Measurements from ENCODE around the gene ITGB7.

Gene ITGB7

GRCh38 chr12:53160673-53161072, 46.4 kb downstream of the ITGB7 start:
- H3K4me3 Mint-ChIP-seq = no peak overlapping the region
- peaks cover 1% of the 10 kb centered on the region for H3K27me3 Mint-ChIP-seq
- peaks cover 16% of the 10 kb centered on the region for H3K36me3 Mint-ChIP-seq (ENCODE audit: low read depth)
- no peak overlapping the region for H3K27ac Mint-ChIP-seq
- intact Hi-C loops (cut with micrococcal nuclease) = no loop called here
- no peaks in the 10 kb centered on the region for H3K9me3 Mint-ChIP-seq
- peaks cover 9% of the 10 kb centered on the region for H3K4me1 Mint-ChIP-seq (ENCODE audit: low read depth)

GRCh38 chr12:53160000-53160399, 47.1 kb downstream of the ITGB7 start:
- intact Hi-C loops (cut with micrococcal nuclease) = loop anchor here (1.0 kb wide), 1 partner anchor 37 kb away; no protein-coding TSS in a partner anchor
- peaks cover 9% of the 10 kb centered on the region for H3K4me1 Mint-ChIP-seq (ENCODE audit: low read depth)
- peaks cover 1% of the 10 kb centered on the region for H3K27me3 Mint-ChIP-seq
- H3K36me3 Mint-ChIP-seq (ENCODE audit: low read depth) = peaks cover 16% of the 10 kb centered on the region
- no peaks in the 10 kb centered on the region for H3K9me3 Mint-ChIP-seq
- H3K27ac Mint-ChIP-seq = no peak overlapping the region
- H3K4me3 Mint-ChIP-seq = no peak overlapping the region

- intact Hi-C loops (cut with micrococcal nuclease) = loop anchor here (1.0 kb wide), 1 partner anchor 38 kb away; no protein-coding TSS in a partner anchor
- Mint-ChIP-seq H3K36me3 (ENCODE audit: low read depth) (peaks cover 16% of the 10 kb centered on the region), H3K4me1 (ENCODE audit: low read depth) (peaks cover 9% of the 10 kb centered on the region), H3K27me3 (peaks cover 1% of the 10 kb centered on the region), H3K4me3 (no peak overlapping the region), H3K27ac (no peak overlapping the region), H3K9me3 (no peaks in the 10 kb centered on the region)
Measured at GRCh38 chr12:53159195-53159839, 47.7 kb downstream of the ITGB7 start.

GRCh38 chr12:53152390-53152789, 54.7 kb downstream of the ITGB7 start:
- no peaks in the 10 kb centered on the region for H3K4me1 Mint-ChIP-seq (ENCODE audit: low read depth)
- H3K27me3 Mint-ChIP-seq = peaks cover 5% of the 10 kb centered on the region
- H3K4me3 Mint-ChIP-seq = no peak overlapping the region
- no peaks in the 10 kb centered on the region for H3K9me3 Mint-ChIP-seq
- H3K36me3 Mint-ChIP-seq (ENCODE audit: low read depth) = no peaks in the 10 kb centered on the region
- H3K27ac Mint-ChIP-seq = no peak overlapping the region
- intact Hi-C loops (cut with micrococcal nuclease) = no loop called here

- Mint-ChIP-seq H3K9me3 (no peaks in the 10 kb centered on the region), H3K4me3 (no peak overlapping the region), H3K36me3 (ENCODE audit: low read depth) (no peaks in the 10 kb centered on the region), H3K4me1 (ENCODE audit: low read depth) (no peaks in the 10 kb centered on the region), H3K27ac (no peak overlapping the region), H3K27me3 (peaks cover 5% of the 10 kb centered on the region)
- intact Hi-C loops (cut with micrococcal nuclease) = no loop called here
Measured at GRCh38 chr12:53151039-53151438, 56.0 kb downstream of the ITGB7 start.

- no peaks in the 10 kb centered on the region for H3K36me3 Mint-ChIP-seq (ENCODE audit: low read depth)
- H3K27me3 Mint-ChIP-seq = peaks cover 5% of the 10 kb centered on the region
- no peak overlapping the region for H3K27ac Mint-ChIP-seq
- H3K4me3 Mint-ChIP-seq = no peak overlapping the region
- no peaks in the 10 kb centered on the region for H3K4me1 Mint-ChIP-seq (ENCODE audit: low read depth)
- H3K9me3 Mint-ChIP-seq = no peaks in the 10 kb centered on the region
- intact Hi-C loops (cut with micrococcal nuclease) = no loop called here
Measured at GRCh38 chr12:53147653-53148052, 59.4 kb downstream of the ITGB7 start.

- H3K27me3 Mint-ChIP-seq = peaks cover 5% of the 10 kb centered on the region
- H3K4me3 Mint-ChIP-seq = no peak overlapping the region
- intact Hi-C loops (cut with micrococcal nuclease) = no loop called here
- H3K27ac Mint-ChIP-seq = no peak overlapping the region
- H3K4me1 Mint-ChIP-seq (ENCODE audit: low read depth) = no peaks in the 10 kb centered on the region
- H3K36me3 Mint-ChIP-seq (ENCODE audit: low read depth) = no peaks in the 10 kb centered on the region
- H3K9me3 Mint-ChIP-seq = no peaks in the 10 kb centered on the region
Measured at GRCh38 chr12:53147181-53147580, 59.9 kb downstream of the ITGB7 start.

GRCh38 chr12:53145383-53146260, 61.4 kb downstream of the ITGB7 start:
- no peak overlapping the region for H3K4me3 Mint-ChIP-seq
- intact Hi-C loops (cut with micrococcal nuclease) = no loop called here
- H3K27ac Mint-ChIP-seq = no peak overlapping the region
- H3K4me1 Mint-ChIP-seq (ENCODE audit: low read depth) = no peaks in the 10 kb centered on the region
- H3K36me3 Mint-ChIP-seq (ENCODE audit: low read depth) = no peaks in the 10 kb centered on the region
- H3K27me3 Mint-ChIP-seq = peaks cover under 1% of the 10 kb centered on the region
- H3K9me3 Mint-ChIP-seq = no peaks in the 10 kb centered on the region

GRCh38 chr12:53143355-53143754, 63.7 kb downstream of the ITGB7 start:
- Mint-ChIP-seq H3K27ac (no peak overlapping the region), H3K4me1 (ENCODE audit: low read depth) (no peaks in the 10 kb centered on the region), H3K9me3 (peaks cover 15% of the 10 kb centered on the region), H3K36me3 (ENCODE audit: low read depth) (no peaks in the 10 kb centered on the region), H3K4me3 (no peak overlapping the region), H3K27me3 (no peaks in the 10 kb centered on the region)
- intact Hi-C loops (cut with micrococcal nuclease) = no loop called here

Data from dendritic cell treated with granulocyte-macrophage colony-stimulating factor and Interleukin-4, amounts not matched to agents 40 ng/mL and 50 ng/mL, for 4 days (primary cell).